Tongue (tissue), 2 donors: ENCODE results near the gene TMEM141. TPM values are rescaled to one million over a fixed set of nuclear protein-coding genes. Genes with fewer than 3 reads are reported as not detected.
"Not testable (repeated sequence)": the region's sequence is repeated elsewhere in the genome, so short reads cannot be mapped to it uniquely, and the experiment has no call there.

Experiments used
- DNase-seq: peaks from one replicate; pipeline ENCODE4 v3.0.0-alpha.2; 2015
- total RNA-seq: library from RNA; depleted of rRNA; stranded (reverse); fragments of >200 nt; gene quantifications from one replicate; pipeline ENCODE4 v1.2.3, GENCODE V29; 2014

TMEM141 gene
- total RNA-seq, 1 donor from 2014 or later = 50.2 TPM

- DNase-seq = not testable (repeated sequence)
Observed at GRCh38 chr9:136755302-136756133, 35.6 kb upstream of the TMEM141 start.

- DNase-seq = no peak
Observed at GRCh38 chr9:136756134-136756438, 35.1 kb upstream of the TMEM141 start.

GRCh38 chr9:136756836-136757235 lies 34.3 kb upstream of the TMEM141 start:
- no peak for DNase-seq

DNA sequence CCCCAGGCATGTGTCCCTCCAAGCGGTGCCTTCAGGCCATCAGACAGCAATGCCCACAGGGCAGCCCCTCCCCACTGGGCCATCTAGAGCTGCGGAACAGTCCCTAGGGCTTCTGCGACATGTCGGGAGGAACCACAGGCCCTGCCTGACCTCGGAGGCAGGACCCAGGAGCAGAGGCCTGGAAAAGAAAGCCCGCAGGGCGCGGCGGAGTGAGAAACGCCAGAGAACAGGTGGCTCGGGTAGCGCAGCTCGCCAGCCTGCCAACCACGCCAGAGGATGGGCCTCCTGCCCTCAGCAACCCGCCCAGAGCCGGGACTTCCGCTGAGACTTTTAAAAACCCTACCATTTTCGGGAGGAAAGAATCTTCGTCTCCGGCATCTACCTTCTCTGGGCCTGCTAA lies 33.8 kb upstream of the TMEM141 start:
- peak; percentile 50 for DNase-seq

- DNase-seq = no peak
Observed at GRCh38 chr9:136757751-136758140, 33.4 kb upstream of the TMEM141 start.

DNA sequence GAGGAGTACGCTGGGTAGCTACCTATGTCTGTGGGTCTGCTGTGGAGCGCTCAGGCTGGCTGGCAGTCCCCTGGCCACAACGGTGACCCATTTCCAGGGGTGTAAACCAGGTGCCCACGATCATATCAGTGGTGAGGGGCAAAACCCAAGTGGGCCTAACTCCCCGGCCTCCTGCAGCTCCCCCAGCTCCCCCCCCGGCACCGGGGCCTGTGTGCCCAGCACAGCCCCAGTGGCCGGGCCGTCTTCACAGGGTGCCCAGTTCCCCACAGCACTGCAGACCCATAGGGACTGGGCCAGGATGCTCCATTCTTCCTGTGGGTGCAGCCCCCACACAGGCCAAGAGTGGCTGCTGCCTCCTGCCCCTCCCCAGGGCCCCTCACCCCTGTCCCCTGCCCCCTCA lies 32.1 kb upstream of the TMEM141 start:
- no peak for DNase-seq

DNA sequence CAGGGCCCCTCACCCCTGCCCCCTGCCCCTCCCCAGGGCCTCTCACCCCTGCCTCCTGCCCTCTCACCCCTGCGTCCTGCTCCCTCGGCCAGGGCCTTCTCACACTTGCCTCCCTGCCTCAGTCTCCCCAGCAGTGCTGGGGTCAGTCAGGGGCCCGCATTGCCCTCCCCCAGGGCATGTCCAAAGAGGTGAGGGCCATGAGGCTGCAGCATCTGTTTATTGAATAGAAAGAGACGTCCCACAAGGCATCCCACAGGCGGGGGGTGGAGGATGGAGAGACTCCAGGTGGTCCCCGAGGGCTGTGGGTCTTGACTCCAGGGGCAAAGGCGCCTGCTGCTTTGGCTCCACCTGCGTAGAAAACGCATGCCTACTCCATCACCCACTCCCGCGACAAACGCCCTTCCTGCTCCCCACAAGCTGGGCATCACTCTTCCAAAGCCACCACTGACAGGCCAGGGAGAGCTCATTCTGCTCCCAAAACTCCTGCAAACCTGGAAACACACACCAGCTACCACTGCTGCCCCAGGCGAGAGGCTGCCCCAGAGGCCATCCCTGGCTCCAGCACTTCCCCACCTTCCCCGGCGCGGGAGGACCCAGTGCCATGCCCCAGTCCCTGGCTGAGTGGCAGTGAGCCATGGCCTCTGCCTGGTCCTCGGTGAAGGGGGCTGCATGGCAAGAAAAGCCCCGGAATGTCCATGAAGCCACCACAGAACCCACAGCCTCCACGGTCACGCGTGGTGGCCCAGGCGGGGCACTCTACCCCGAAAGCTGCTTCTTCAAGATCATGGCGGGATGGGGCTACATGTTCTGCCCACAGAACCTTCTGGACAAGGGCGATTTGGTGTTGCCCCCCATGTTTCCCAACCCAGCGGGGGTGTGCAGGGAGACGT lies 31.5 kb upstream of the TMEM141 start:
- no peak for DNase-seq

DNA sequence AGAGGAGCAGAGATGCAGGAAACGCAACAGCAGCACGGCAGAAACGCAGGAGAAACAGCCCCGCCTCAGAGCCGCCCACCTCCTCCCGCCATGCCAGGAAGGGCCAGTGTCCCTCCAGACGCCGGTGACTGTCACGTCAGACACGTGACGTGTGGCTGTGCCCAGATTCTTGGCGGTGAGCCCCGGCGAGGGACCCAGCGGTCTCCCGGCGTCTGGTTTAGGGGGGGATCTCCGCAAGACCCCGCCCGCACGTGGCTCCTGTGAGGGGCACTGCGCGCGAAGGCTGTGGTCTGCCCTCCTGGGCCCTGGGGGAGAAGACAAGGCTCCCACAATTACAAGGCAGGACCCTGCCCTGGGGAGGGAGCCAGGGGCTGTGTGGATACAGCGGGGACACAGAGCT lies 30.7 kb upstream of the TMEM141 start:
- no peak for DNase-seq

DNA sequence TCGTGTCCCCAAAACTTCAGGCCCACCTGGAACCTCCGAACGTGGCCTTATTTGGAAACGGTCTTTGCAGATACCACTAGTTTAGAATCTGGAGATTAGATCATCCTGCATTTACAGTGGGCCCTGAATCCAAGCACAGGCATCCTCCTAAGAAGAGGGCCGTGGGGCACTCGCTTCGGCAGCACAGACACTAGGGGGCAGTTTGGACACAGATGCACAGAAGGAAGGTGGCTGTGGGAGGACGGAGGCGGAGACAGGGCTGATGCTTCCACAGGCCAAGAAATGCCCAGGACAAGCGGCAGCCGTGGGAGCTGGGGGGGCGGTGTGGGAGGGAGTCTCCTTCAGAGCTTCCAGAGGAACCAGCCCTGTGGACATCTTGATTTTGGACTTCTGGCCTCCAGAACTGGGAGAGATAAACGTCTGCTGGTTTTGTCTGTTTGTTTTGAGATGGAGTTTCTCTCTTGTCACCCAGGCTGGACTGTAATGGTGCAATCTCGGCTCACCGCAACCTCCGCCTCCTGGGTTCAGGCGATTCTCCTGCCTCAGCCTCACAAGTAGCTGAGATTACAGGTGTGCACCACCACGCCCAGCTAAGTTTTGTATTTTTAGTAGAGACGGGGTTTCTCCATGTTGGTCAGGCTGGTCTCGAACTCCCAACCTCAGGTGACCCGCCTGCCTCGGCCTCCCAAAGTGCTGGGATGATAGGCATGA lies 30.2 kb upstream of the TMEM141 start:
- DNase-seq = peak; percentile 66

DNA sequence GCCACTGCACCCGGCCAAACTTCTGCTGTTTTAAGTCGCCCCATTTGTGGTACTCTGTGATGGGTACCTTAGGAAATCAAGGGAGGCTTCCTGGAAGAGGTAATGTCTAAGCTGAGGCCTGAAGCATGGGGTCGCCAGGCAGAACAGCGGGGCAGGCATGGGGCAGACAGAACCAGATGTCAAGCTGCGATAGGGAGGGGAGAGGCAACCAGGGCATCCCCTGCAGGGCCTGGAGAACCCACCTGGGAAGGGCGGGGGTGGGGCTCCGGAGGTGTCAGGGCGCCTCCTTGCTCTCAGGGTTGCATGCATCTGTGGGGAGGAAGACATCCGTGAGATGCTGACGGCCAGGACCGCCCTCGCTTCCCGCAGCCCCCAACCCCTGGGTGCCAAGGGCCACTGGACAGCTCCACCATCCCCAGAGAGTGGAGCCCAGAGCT lies 29.6 kb upstream of the TMEM141 start:
- no peak for DNase-seq

DNA sequence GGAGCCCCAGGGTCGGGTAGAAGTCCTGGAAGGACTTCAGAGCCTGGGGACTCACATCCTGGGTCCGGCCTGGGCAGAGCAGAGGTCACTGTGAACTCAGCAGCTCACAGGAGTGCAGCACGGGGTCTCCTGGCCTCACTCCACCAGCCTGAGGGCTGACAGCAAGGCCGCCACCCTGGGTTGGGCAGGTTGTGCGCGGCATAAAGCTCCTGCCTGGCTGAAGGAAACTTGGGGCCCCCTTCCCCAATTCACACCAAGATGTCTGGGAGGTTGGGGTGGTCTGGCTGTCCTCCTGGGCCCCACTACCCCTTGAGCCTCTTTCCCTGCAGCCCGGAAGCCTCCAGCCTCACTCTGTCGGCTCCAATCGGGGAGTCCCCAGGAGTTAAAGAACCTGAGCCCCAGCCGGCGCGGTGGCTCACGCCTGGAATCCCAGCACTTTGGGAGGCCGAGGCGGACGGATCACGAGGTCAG lies 28.9 kb upstream of the TMEM141 start:
- DNase-seq = no peak

DNA sequence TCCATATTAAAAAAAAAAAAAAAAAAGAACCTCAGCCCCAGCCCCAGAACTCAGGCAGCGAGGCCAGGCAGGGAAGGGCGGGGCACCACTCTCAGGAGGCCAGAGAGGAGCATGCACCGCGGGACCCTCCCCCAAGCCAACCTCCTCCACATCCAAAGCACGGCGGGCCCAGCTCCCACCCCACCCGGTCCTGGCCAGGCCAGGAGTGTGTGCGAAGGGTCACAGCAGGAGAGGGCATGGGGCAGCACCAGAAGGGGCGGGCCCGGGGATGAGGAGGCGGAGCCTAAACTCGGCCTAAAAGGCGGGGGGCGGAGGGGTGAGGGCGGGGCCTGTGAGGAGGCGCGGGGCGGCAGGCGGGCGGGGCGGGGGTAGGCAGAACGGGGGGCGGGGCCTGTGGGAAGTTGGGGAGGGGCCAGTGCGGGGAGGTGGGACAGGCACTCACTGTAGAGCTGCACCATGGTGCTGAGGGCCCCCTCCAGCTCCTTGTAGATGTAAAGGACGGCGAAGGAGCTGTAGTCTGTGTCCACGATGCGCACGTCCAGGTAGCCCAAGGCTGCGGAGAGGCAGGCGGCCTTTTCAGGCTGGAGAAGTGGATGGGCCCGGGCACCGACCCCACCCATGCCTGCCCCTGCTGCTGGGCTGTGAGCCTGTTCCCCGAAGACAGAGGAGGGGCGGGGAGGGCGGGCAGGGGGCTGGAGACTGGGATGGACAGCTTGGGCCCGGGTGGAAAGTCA lies 28.1 kb upstream of the TMEM141 start:
- DNase-seq = peak; percentile 50

DNA sequence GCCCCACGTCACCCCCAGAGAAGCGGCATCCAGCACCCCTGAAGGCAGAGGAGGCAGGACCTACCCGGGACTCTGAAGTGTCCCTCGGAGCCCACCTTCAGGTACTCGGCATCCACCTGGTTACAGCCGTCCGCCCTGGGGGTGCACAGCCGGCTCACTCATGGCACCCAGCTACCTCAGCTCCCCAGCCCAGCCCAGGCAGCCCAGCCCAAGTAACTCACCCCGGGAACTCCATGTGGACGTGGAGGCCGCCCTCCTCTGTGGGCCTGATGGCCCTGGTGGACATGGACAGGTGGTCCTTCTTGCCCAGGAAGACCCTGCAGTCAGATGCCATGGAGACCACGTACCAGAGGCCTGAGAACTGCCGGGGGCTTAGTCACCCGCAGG lies 27.5 kb upstream of the TMEM141 start:
- DNase-seq = no peak

DNA sequence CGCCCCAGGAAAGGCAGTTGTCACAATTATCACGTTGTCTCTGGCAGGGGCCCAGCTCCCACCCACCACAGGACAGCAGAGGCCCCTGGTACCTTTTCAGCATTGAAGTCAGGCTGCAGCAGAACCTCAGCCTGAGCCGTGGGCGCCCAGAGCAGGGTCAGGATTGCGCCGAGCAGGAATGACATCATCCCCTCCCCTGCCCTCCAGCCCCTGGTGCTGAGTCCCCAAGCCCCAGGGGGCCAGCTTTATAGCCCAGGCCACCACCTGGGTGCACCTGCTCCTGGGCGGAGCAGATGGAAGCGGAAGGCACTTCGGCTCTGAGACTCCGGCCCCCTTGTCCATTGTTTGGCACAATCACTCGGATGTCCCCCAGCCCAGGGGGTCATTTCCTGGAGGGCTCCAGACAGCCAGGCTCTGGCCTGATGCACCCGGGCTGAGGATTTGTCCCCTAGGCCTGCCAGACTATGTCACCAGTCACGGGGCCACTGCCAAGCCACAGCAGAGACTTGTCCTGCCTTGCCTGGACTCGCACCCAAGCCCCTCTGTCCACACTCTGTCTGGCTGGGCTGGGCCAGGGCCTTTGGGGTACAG lies 26.7 kb upstream of the TMEM141 start, which contains the start of gene LCN15:
TSS of gene LCN15 (minus strand) at position 218 of the 591 bp plus-strand sequence. CDS start at position 188, 30 bp downstream.
- DNase-seq = no peak

DNA sequence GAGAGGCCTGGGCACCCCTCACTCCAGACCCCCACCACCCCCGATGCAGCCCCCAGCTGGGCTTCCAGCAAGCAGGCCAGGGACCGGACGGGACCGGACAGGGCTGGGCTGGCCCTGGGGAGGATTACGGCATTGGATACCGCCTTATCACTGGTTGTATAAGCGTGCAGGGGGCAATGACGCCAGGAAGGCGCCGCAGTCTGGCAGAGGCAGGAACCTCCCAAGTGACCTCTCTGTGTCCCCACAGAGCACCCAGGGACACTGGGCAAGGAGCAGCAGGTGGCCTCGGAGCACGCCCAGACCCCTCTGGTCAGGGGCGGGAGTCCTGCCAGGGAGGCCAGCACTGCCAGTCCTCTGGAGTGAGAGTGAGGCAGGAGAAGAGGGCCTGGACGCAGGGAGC lies 26.1 kb upstream of the TMEM141 start:
- DNase-seq = no peak

- DNase-seq = not testable (repeated sequence)
Observed at GRCh38 chr9:136765745-136766409, 25.3 kb upstream of the TMEM141 start.

GRCh38 chr9:136766410-136767120 lies 24.6 kb upstream of the TMEM141 start:
- DNase-seq = peak; percentile 74

DNA sequence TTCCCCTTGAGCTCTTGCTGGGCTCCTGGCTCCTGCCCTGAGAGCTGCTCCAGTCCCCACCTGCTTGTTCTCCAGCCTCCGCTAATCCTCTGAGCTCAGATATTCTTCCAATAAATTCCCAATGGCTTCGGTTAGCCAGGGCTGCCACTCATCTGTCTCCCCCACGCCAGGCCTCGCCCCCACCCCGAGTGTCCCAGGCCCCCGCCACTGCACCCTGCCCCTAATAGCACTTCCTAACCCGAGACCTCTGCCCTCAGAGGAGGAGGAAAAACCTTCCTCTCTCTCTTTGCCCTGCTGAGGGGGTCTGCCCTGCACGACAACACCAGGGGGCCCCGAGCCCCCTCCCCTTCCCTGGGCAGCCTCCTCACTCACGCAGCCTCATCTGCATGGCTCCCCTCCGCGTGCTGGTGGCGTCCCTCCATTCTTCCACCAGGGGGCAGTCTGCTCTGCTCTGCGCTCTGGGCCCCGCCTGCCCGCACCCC lies 21.4 kb upstream of the TMEM141 start:
- DNase-seq = peak; percentile 30

GRCh38 chr9:136771907-136772415 lies 19.2 kb upstream of the TMEM141 start:
- no peak for DNase-seq
